ENCODE measurements around the gene CFLAR. TPM values are rescaled to one million over a fixed set of nuclear protein-coding genes. Genes with fewer than 3 reads are reported as not detected.
A peak's percentile ranks its signal among the peaks of the same experiment; 100 is the strongest.
"Not testable (repeated sequence)": the region's sequence is repeated elsewhere in the genome, so short reads cannot be mapped to it uniquely, and the experiment has no call there.

Gene CFLAR
- total RNA-seq, 4 donors from 2014 or later, result 157 to 492 (median 249) TPM

- H3K27me3 ChIP-seq, result no peaks in the 10 kb centered on the region
- TF ChIP-seq CTCF (IDR thresholded peaks at IDR 0.05) (no peak), POLR2A (IDR thresholded peaks at IDR 0.05) (no peak)
- H3K36me3 ChIP-seq, result peaks cover 37 to 44% of the 10 kb centered on the region in 2 donors
- H3K4me3 ChIP-seq (replicated peaks in 1 of 3), result no peak overlapping the region
- DNase-seq, result no peak
- no peaks in the 10 kb centered on the region for H3K9me3 ChIP-seq
- WGBS, 2 donors, result 96 to 100% methylated on average over 3 of the region's 3 CpGs
- intact Hi-C loops (cut with DNase I), result loop anchor here (10.0 kb wide), 1 partner anchor 93 kb away; the partner anchor contains the start of genes HYCC2 and NDUFB3
- H3K27ac ChIP-seq, result no peak overlapping the region
- no peaks in the 10 kb centered on the region for H3K4me1 ChIP-seq
Measured at GRCh38 chr2:201167546-201167945, 51.6 kb downstream of the CFLAR start.

- intact Hi-C loops (cut with DNase I), result loop anchor here (10.0 kb wide), 1 partner anchor 94 kb away; the partner anchor contains the start of genes HYCC2 and NDUFB3
- peaks cover 28 to 34% of the 10 kb centered on the region in 2 donors for H3K36me3 ChIP-seq
- not testable (repeated sequence) for H3K27me3 ChIP-seq; H3K9me3 ChIP-seq; DNase-seq; H3K27ac ChIP-seq; H3K4me1 ChIP-seq; H3K4me3 ChIP-seq (replicated peaks in 1 of 3)
- WGBS, 2 donors, result 90 to 95% methylated on average over 1 of the region's 1 CpG
Measured at GRCh38 chr2:201168496-201168895, 52.5 kb downstream of the CFLAR start.

- no peak for TF ChIP-seq CTCF (IDR thresholded peaks at IDR 0.05)
- no peak for TF ChIP-seq POLR2A (IDR thresholded peaks at IDR 0.05)
- Histone ChIP-seq H3K27ac (no peak overlapping the region), H3K9me3 (no peaks in the 10 kb centered on the region), H3K4me3 (replicated peaks in 1 of 3) (no peak overlapping the region), H3K27me3 (no peaks in the 10 kb centered on the region), H3K36me3 (peaks cover 8 to 11% of the 10 kb centered on the region in 2 donors), H3K4me1 (peaks cover 4 to 7% of the 10 kb centered on the region in 2 donors)
- 73 to 76% methylated on average over 6 of the region's 6 CpGs for WGBS, 2 donors
- DNase-seq, result no peak
- intact Hi-C loops (cut with DNase I), result loop anchor here (10.0 kb wide), 1 partner anchor 267 kb away; no protein-coding TSS in a partner anchor
Measured at GRCh38 chr2:201171259-201171814, 55.4 kb downstream of the CFLAR start.

GRCh38 chr2:201172279-201172678 is 56.3 kb downstream of the CFLAR start:
- TF ChIP-seq POLR2A (IDR thresholded peaks at IDR 0.05) (no peak), CTCF (IDR thresholded peaks at IDR 0.05) (no peak)
- peaks cover 4 to 7% of the 10 kb centered on the region in 2 donors for H3K4me1 ChIP-seq
- no peak overlapping the region for H3K4me3 ChIP-seq (replicated peaks in 1 of 3)
- peaks cover 1 to 5% of the 10 kb centered on the region in 2 donors for H3K36me3 ChIP-seq
- H3K27ac ChIP-seq, result no peak overlapping the region
- intact Hi-C loops (cut with DNase I), result loop anchor here (10.0 kb wide), 1 partner anchor 267 kb away; no protein-coding TSS in a partner anchor
- no peak for DNase-seq
- 75 to 79% methylated on average over 2 of the region's 2 CpGs for WGBS, 2 donors
- H3K27me3 ChIP-seq, result no peaks in the 10 kb centered on the region
- H3K9me3 ChIP-seq, result no peaks in the 10 kb centered on the region

- intact Hi-C loops (cut with DNase I), result loop anchor here (10.0 kb wide), 1 partner anchor 270 kb away; no protein-coding TSS in a partner anchor
- TF ChIP-seq CTCF (IDR thresholded peaks at IDR 0.05), result no peak
- peak in 1 of 2 donors; percentile 6 for TF ChIP-seq POLR2A (IDR thresholded peaks at IDR 0.05)
- no peak for DNase-seq
- no peaks in the 10 kb centered on the region for H3K9me3 ChIP-seq
- no peaks in the 10 kb centered on the region for H3K27me3 ChIP-seq
- H3K4me3 ChIP-seq (replicated peaks in 1 of 3), result no peak overlapping the region
- 22 to 40% methylated on average over 1 of the region's 1 CpG for WGBS, 2 donors
- peaks cover 4 to 7% of the 10 kb centered on the region in 2 donors for H3K4me1 ChIP-seq
- H3K27ac ChIP-seq, result no peak overlapping the region
- no peaks in the 10 kb centered on the region for H3K36me3 ChIP-seq
Measured at GRCh38 chr2:201174687-201175086, 58.7 kb downstream of the CFLAR start.

All from thyroid gland (tissue), 4 donors.